Retinal pigment epithelial cell (primary cell): ENCODE results near the gene STK17A.
"Not testable (repeated sequence)": the region's sequence is repeated elsewhere in the genome, so short reads cannot be mapped to it uniquely, and the experiment has no call there.

ENCODE experiments used
- DNase-seq: peaks from one replicate; pipeline ENCODE4 v3.0.0-alpha.2; 2010; ENCODE audit warnings: low read depth
- H3K4me3 ChIP-seq: 2 replicates; pipeline ENCODE4 v1.5.1; 2011; ENCODE audit warnings: mild to moderate bottlenecking, low read length, control low read depth, moderate library complexity
- CTCF ChIP-seq: conservative IDR thresholded peaks from 2 replicates; pipeline ENCODE4 v1.5.1; 2011; ENCODE audit warnings: low read depth, low read length, control low read depth, inconsistent platforms

The STK17A gene

GRCh38 chr7:43565786-43566185 is 17.1 kb upstream of the STK17A start:
- no peak for DNase-seq
- TF ChIP-seq CTCF = no peak
- H3K4me3 ChIP-seq = no peak overlapping the region

- DNase-seq = no peak
- TF ChIP-seq CTCF = no peak
- no peak overlapping the region for H3K4me3 ChIP-seq
Observed at GRCh38 chr7:43568529-43568928, 14.4 kb upstream of the STK17A start.

- no peak overlapping the region for H3K4me3 ChIP-seq
- no peak for TF ChIP-seq CTCF
- no peak for DNase-seq
Observed at GRCh38 chr7:43569424-43569823, 13.5 kb upstream of the STK17A start.

GRCh38 chr7:43570688-43571365 is 12.1 kb upstream of the STK17A start:
- no peak overlapping the region for H3K4me3 ChIP-seq
- no peak for TF ChIP-seq CTCF
- DNase-seq = no peak

- peak; percentile 87 for DNase-seq
- TF ChIP-seq CTCF = no peak
- H3K4me3 ChIP-seq = no peak overlapping the region
Observed at GRCh38 chr7:43572516-43573049, 10.3 kb upstream of the STK17A start.

- not testable (repeated sequence) for DNase-seq, H3K4me3 ChIP-seq
Observed at GRCh38 chr7:43573832-43574231, 9.1 kb upstream of the STK17A start.

- TF ChIP-seq CTCF = no peak
- no peak for DNase-seq
- no peak overlapping the region for H3K4me3 ChIP-seq
Observed at GRCh38 chr7:43575506-43575905, 7.4 kb upstream of the STK17A start.
